Thyroid gland (tissue), 4 donors: ENCODE results near the gene JAKMIP1.

Experiments used
- POLR2A ChIP-seq, 2 donors: fragments of 450-650 bp; IDR thresholded peaks; one replicate each; pipeline ENCODE4 v1.6.1; 2017; ENCODE audit warnings: antibody characterized with exemption in 2 of 2, mild to moderate bottlenecking in 2 of 2, moderate library complexity in 1 of 2
- TF ChIP-seq, protein P1 (sequence below), 6 experiments: fragments of 200-600 bp in 3 of 6; fragments of 450-650 bp in 3 of 6; sonication (generic) in 3 of 6; IDR thresholded peaks; one replicate each; pipeline ENCODE4 v1.5.1; 2016 to 2019; ENCODE audit warnings: antibody characterized with exemption in 6 of 6, mild to moderate bottlenecking in 2 of 6, inconsistent platforms in 1 of 6, moderate library complexity in 1 of 6

DNA sequence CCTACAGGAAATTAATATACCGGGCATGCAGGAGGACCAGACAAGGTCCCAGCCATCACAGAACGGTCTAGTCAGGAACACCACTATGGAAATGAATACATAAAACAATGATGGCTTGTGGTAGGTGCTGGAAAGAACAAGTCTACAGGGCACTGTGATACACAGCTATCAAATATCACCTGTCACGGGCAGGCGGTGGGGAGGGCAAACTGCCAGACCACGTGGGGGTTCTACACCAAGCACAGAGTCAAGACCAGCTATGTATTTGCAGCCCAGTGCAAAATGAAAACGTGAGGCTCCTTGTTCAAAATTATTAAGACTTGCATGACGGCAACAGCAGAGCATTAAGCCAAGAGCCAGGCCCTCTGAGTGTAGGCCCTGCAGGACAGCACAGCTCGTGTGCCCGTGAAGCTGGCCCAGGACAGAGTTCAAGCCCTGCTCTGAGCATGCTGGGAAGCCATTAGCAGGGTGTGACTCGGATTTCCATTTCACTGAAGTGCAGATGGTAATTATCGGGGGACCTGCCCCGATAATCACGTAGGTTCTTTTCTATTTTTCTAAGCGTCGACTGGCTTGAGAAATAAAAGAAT lies 83.6 kb downstream of the JAKMIP1 start:
- TF ChIP-seq, protein P1, sequence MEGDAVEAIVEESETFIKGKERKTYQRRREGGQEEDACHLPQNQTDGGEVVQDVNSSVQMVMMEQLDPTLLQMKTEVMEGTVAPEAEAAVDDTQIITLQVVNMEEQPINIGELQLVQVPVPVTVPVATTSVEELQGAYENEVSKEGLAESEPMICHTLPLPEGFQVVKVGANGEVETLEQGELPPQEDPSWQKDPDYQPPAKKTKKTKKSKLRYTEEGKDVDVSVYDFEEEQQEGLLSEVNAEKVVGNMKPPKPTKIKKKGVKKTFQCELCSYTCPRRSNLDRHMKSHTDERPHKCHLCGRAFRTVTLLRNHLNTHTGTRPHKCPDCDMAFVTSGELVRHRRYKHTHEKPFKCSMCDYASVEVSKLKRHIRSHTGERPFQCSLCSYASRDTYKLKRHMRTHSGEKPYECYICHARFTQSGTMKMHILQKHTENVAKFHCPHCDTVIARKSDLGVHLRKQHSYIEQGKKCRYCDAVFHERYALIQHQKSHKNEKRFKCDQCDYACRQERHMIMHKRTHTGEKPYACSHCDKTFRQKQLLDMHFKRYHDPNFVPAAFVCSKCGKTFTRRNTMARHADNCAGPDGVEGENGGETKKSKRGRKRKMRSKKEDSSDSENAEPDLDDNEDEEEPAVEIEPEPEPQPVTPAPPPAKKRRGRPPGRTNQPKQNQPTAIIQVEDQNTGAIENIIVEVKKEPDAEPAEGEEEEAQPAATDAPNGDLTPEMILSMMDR (IDR thresholded peaks at IDR 0.05) = no peak
- TF ChIP-seq POLR2A (IDR thresholded peaks at IDR 0.05) = no peak
